SJSA1 (cell line): Measurements from ENCODE around the gene CACNA1E. TPM values are rescaled to one million over a fixed set of nuclear protein-coding genes. Genes with fewer than 3 reads are reported as not detected.

Experiments used
- DNase-seq, 2 experiments: peaks; one replicate each; pipeline ENCODE4 v3.0.0-alpha.2; 2015 to 2020; ENCODE audit warnings: low spot score in 2 of 2, low read depth in 1 of 2
- H3K27ac ChIP-seq: fragments of 250-450 bp; sonication (Bioruptor Pico); 2 replicates; pipeline ENCODE4 v1.5.1; 2020; ENCODE audit warnings: mild to moderate bottlenecking, moderate library complexity
- H3K27me3 ChIP-seq: fragments of 250-450 bp; sonication (Bioruptor Pico); replicated peaks from 2 replicates; pipeline ENCODE4 v1.5.1; 2020; ENCODE audit warnings: mild to moderate bottlenecking, moderate library complexity
- H3K36me3 ChIP-seq: fragments of 250-450 bp; sonication (Bioruptor Pico); 2 replicates; pipeline ENCODE4 v1.5.1; 2020; ENCODE audit warnings: mild to moderate bottlenecking
- H3K4me1 ChIP-seq: fragments of 250-450 bp; sonication (Bioruptor Pico); replicated peaks from 2 replicates; pipeline ENCODE4 v1.6.1; 2021; ENCODE audit warnings: mild to moderate bottlenecking
- H3K4me3 ChIP-seq: fragments of 250-450 bp; sonication (Bioruptor Pico); 2 replicates; pipeline ENCODE4 v1.5.1; 2020; ENCODE audit warnings: mild to moderate bottlenecking
- H3K9me3 ChIP-seq: fragments of 250-450 bp; sonication (Bioruptor Pico); replicated peaks from 2 replicates; pipeline ENCODE4 v1.5.1; 2020; ENCODE audit warnings: mild to moderate bottlenecking
- total RNA-seq: library from RNA; depleted of rRNA; stranded (reverse); fragments of >200 nt; shearing (Covaris generic); gene quantifications from 2 replicates; pipeline ENCODE4 v1.2.3, GENCODE V29; 2014

Gene CACNA1E
- total RNA-seq, 1 experiment from 2014 or later: not detected

- H3K4me3 ChIP-seq: no peak overlapping the region
These were observed 62.1 kb downstream of the CACNA1E start for GRCh38 chr1:181545395-181545794.

GRCh38 chr1:181548497-181548896 is 65.2 kb downstream of the CACNA1E start:
- Histone ChIP-seq H3K4me1 (no peaks in the 10 kb centered on the region), H3K27ac (no peak overlapping the region), H3K9me3 (no peaks in the 10 kb centered on the region), H3K4me3 (no peak overlapping the region), H3K27me3 (0 out of 2 replicates have a peak, but pooled peaks cover 5% of the 10 kb centered on the region), H3K36me3 (no peaks in the 10 kb centered on the region)
- DNase-seq: no peak

More at GRCh38 chr1:181545395-181545794, 62.1 kb downstream of the CACNA1E start:
- Histone ChIP-seq H3K27me3 (0 out of 2 replicates have a peak, but pooled peaks cover 5% of the 10 kb centered on the region), H3K27ac (no peak overlapping the region), H3K4me1 (no peaks in the 10 kb centered on the region), H3K9me3 (no peaks in the 10 kb centered on the region; the same call in 1 of the 2 replicates), H3K36me3 (no peaks in the 10 kb centered on the region)
- no peak for DNase-seq

- Histone ChIP-seq H3K27ac (no peak overlapping the region), H3K4me1 (no peaks in the 10 kb centered on the region), H3K27me3 (0 out of 2 replicates have a peak, but pooled peaks cover 5% of the 10 kb centered on the region), H3K9me3 (no peaks in the 10 kb centered on the region), H3K36me3 (no peaks in the 10 kb centered on the region), H3K4me3 (no peak overlapping the region)
- DNase-seq: no peak
These were observed 67.9 kb downstream of the CACNA1E start for GRCh38 chr1:181551249-181551648.

- no peak overlapping the region for H3K4me3 ChIP-seq
These were observed 68.4 kb downstream of the CACNA1E start for GRCh38 chr1:181551754-181552153.

GRCh38 chr1:181554465-181554864 is 71.1 kb downstream of the CACNA1E start:
- no peaks in the 10 kb centered on the region for H3K4me1 ChIP-seq
- H3K9me3 ChIP-seq: no peaks in the 10 kb centered on the region
- no peaks in the 10 kb centered on the region for H3K27me3 ChIP-seq
- no peaks in the 10 kb centered on the region for H3K36me3 ChIP-seq
- no peak overlapping the region for H3K4me3 ChIP-seq
- DNase-seq: no peak
- no peak overlapping the region for H3K27ac ChIP-seq

More at GRCh38 chr1:181551754-181552153, 68.4 kb downstream of the CACNA1E start:
- DNase-seq: no peak
- H3K27ac ChIP-seq: no peak overlapping the region
- H3K36me3 ChIP-seq: no peaks in the 10 kb centered on the region
- H3K27me3 ChIP-seq: 0 out of 2 replicates have a peak, but pooled peaks cover 5% of the 10 kb centered on the region
- no peaks in the 10 kb centered on the region for H3K4me1 ChIP-seq
- H3K9me3 ChIP-seq: no peaks in the 10 kb centered on the region

- Histone ChIP-seq H3K27me3 (no peaks in the 10 kb centered on the region), H3K4me1 (no peaks in the 10 kb centered on the region), H3K27ac (no peak overlapping the region), H3K4me3 (no peak overlapping the region), H3K9me3 (no peaks in the 10 kb centered on the region), H3K36me3 (no peaks in the 10 kb centered on the region)
- no peak for DNase-seq
These were observed 73.3 kb downstream of the CACNA1E start for GRCh38 chr1:181556631-181557030.

- Histone ChIP-seq H3K27ac (no peak overlapping the region), H3K4me3 (no peak overlapping the region)
These were observed 74.0 kb downstream of the CACNA1E start for GRCh38 chr1:181557313-181557712.

GRCh38 chr1:181558416-181558815 is 75.1 kb downstream of the CACNA1E start:
- Histone ChIP-seq H3K9me3 (no peaks in the 10 kb centered on the region), H3K27ac (no peak overlapping the region), H3K36me3 (no peaks in the 10 kb centered on the region), H3K27me3 (no peaks in the 10 kb centered on the region), H3K4me3 (no peak overlapping the region), H3K4me1 (no peaks in the 10 kb centered on the region)
- no peak for DNase-seq

More at GRCh38 chr1:181557313-181557712, 74.0 kb downstream of the CACNA1E start:
- no peak for DNase-seq
- H3K27me3 ChIP-seq: no peaks in the 10 kb centered on the region
- no peaks in the 10 kb centered on the region for H3K36me3 ChIP-seq
- H3K4me1 ChIP-seq: no peaks in the 10 kb centered on the region
- H3K9me3 ChIP-seq: no peaks in the 10 kb centered on the region

GRCh38 chr1:181559142-181559541 is 75.8 kb downstream of the CACNA1E start:
- no peaks in the 10 kb centered on the region for H3K36me3 ChIP-seq
- no peak for DNase-seq
- H3K4me1 ChIP-seq: no peaks in the 10 kb centered on the region
- H3K27ac ChIP-seq: no peak overlapping the region
- no peaks in the 10 kb centered on the region for H3K9me3 ChIP-seq
- H3K4me3 ChIP-seq: no peak overlapping the region
- H3K27me3 ChIP-seq: no peaks in the 10 kb centered on the region

GRCh38 chr1:181562395-181562794 is 79.1 kb downstream of the CACNA1E start:
- H3K27me3 ChIP-seq: no peaks in the 10 kb centered on the region
- no peaks in the 10 kb centered on the region for H3K9me3 ChIP-seq
- no peak overlapping the region for H3K4me3 ChIP-seq
- H3K36me3 ChIP-seq: no peaks in the 10 kb centered on the region
- no peak for DNase-seq
- H3K4me1 ChIP-seq: no peaks in the 10 kb centered on the region
- no peak overlapping the region for H3K27ac ChIP-seq

- Histone ChIP-seq H3K27me3 (no peaks in the 10 kb centered on the region), H3K36me3 (no peaks in the 10 kb centered on the region), H3K4me1 (no peaks in the 10 kb centered on the region), H3K27ac (no peak overlapping the region), H3K4me3 (no peak overlapping the region), H3K9me3 (no peaks in the 10 kb centered on the region)
- DNase-seq: no peak
These were observed 85.4 kb downstream of the CACNA1E start for GRCh38 chr1:181568736-181569135.

GRCh38 chr1:181577475-181577874 is 94.2 kb downstream of the CACNA1E start:
- Histone ChIP-seq H3K27me3 (no peaks in the 10 kb centered on the region), H3K9me3 (no peaks in the 10 kb centered on the region), H3K4me1 (no peaks in the 10 kb centered on the region), H3K4me3 (no peak overlapping the region), H3K27ac (no peak overlapping the region), H3K36me3 (no peaks in the 10 kb centered on the region)
- no peak for DNase-seq

- DNase-seq: no peak
- Histone ChIP-seq H3K27ac (no peak overlapping the region), H3K4me3 (no peak overlapping the region), H3K9me3 (no peaks in the 10 kb centered on the region), H3K4me1 (no peaks in the 10 kb centered on the region), H3K36me3 (no peaks in the 10 kb centered on the region), H3K27me3 (no peaks in the 10 kb centered on the region)
These were observed 100.3 kb downstream of the CACNA1E start for GRCh38 chr1:181583598-181583997.

GRCh38 chr1:181587870-181588438 is 104.6 kb downstream of the CACNA1E start:
- Histone ChIP-seq H3K27me3 (no peaks in the 10 kb centered on the region), H3K36me3 (no peaks in the 10 kb centered on the region)
- no peak for DNase-seq

GRCh38 chr1:181588631-181589030 is 105.3 kb downstream of the CACNA1E start:
- Histone ChIP-seq H3K4me3 (no peak overlapping the region), H3K36me3 (no peaks in the 10 kb centered on the region), H3K27ac (no peak overlapping the region), H3K9me3 (no peaks in the 10 kb centered on the region), H3K27me3 (no peaks in the 10 kb centered on the region), H3K4me1 (no peaks in the 10 kb centered on the region)
- DNase-seq: no peak

More at GRCh38 chr1:181587870-181588438, 104.6 kb downstream of the CACNA1E start:
- Histone ChIP-seq H3K27ac (no peak overlapping the region), H3K4me3 (no peak overlapping the region), H3K9me3 (no peaks in the 10 kb centered on the region), H3K4me1 (no peaks in the 10 kb centered on the region)
